ENCODE measurements around the gene GPR89B. TPM values are rescaled to one million over a fixed set of nuclear protein-coding genes. Genes with fewer than 3 reads are reported as not detected.
"Not testable (repeated sequence)": the region's sequence is repeated elsewhere in the genome, so short reads cannot be mapped to it uniquely, and the experiment has no call there.

The GPR89B gene
- total and polyA plus RNA-seq, 2 of the 8 experiments (the other 6 are each of a cell fraction or from before 2014, with no cell fraction given) = 19.5 to 32.5 TPM

DNA sequence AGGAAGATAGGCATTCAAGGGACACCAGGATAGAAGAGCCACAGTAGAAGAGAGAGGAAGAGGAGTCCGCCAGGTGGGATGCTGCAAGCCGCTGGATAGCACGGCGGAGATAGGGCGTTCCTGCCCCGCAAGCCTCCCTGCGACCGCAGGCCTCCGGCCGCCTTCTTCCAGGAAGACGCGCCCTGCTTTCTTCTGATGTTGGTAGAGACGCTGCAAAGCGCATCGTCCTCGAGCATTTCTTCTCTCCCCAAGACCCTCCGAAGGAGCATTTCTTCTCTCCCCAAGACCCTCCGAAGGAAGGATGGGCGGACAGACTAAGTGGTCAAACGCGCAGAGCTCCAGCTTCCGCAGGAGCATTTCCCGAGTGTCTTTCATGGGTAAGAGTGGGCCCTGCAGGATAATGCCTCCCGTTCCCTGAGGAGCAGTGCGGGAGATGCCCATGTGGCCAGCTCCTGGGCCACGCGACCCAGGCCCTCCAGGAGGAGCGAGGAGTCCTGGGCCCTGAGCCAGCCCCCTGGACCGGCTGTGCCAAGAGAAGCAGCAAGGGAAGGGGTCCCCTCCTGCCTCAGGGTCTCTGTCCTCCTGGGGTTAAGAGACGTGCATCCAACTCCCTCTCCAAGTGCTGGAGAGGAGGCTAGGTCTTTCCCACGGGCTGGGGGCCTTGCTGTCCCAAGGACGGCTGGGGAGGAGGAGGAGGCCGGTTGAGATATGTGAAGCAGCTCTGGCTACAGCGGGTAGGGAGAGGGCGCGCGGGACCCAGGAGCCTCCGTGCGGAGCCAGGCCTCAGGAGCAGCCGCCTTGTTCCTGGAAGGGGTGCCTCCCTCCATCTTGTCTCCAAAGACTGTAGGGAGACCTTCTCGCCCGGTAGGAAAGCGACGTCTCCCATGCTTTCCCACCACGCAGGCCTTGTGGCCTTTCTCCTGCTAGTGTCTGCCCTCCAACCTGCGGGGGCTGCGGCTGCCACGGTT is 85.2 kb downstream of the GPR89B start:
- H3K23me2 ChIP-seq (ENCODE audit: low read depth, low read length); FAIRE-seq; H3K56ac ChIP-seq (replicated peaks; ENCODE audit: insufficient read length, low read depth, low read length); H3K9me3 ChIP-seq (ENCODE audit: insufficient read depth in 2 of 2, low read depth in 1 of 2, low read length in 1 of 2); H3K14ac ChIP-seq (ENCODE audit: insufficient read length); H2BK20ac ChIP-seq (ENCODE audit: low read length); H4K91ac ChIP-seq (replicated peaks; ENCODE audit: insufficient read length, low read length); H3K79me2 ChIP-seq (ENCODE audit: control insufficient read depth in 1 of 2, insufficient read depth in 2 of 2, low read length in 2 of 2); H3K18ac ChIP-seq (ENCODE audit: extremely low read depth, low read length); H3K79me1 ChIP-seq (ENCODE audit: low read depth, low read length); H2BK15ac ChIP-seq (ENCODE audit: low read length); H2BK12ac ChIP-seq (ENCODE audit: low read depth, low read length); H2AK5ac ChIP-seq (ENCODE audit: low read depth, low read length); H3K27ac ChIP-seq (ENCODE audit: low read depth, low read length); CTCF ChIA-PET (ENCODE audit: partially characterized antibody); H3K23ac ChIP-seq (ENCODE audit: insufficient read length); H3K4ac ChIP-seq (replicated peaks; ENCODE audit: insufficient read length, low read depth, low read length); H3K36me3 ChIP-seq (ENCODE audit: control insufficient read depth in 2 of 4, insufficient read depth in 4 of 4, low read length in 3 of 4); H2BK120ac ChIP-seq (replicated peaks; ENCODE audit: low read depth, low read length); H4K20me1 ChIP-seq (replicated peaks in 1 of 2; ENCODE audit: control insufficient read depth in 1 of 2, insufficient read depth in 2 of 2, low read length in 2 of 2); H4K5ac ChIP-seq (ENCODE audit: insufficient read length, low read depth, low read length): not testable (repeated sequence)
- H2AFZ ChIP-seq (ENCODE audit: low read length) = peak overlapping the region; percentile 5; the same call in 1 of the 2 replicates
- POLR2A ChIA-PET (ENCODE audit: partially characterized antibody) = interaction anchor here (0.8 to 0.9 kb wide), 2 partner anchors 25 to 321 kb away, joined by 3 read pairs; no protein-coding TSS in a partner anchor
- H3K27me3 ChIP-seq (replicated peaks in 1 of 4; ENCODE audit: control insufficient read depth in 3 of 4, extremely low read depth in 1 of 4, insufficient read depth in 3 of 4, low read length in 3 of 4) = peaks cover 1 to 27% (median 11%) of the 10 kb centered on the region in 4 experiments; a peak in 6 of 7 replicates
- 0 out of 2 replicates have a peak overlapping the region, but pooled peaks have one; percentile 0 for H2BK5ac ChIP-seq (ENCODE audit: low read depth, low read length)
- DNase-seq (ENCODE audit: low read depth in 1 of 2, low spot score in 2 of 2) = peak in 1 of 2 experiments; percentile 73
- peak overlapping the region; percentile 26 to 57 (median 48); a peak in 7 of 8 replicates for H3K4me3 ChIP-seq (ENCODE audit: extremely low read depth in 1 of 4, insufficient read depth in 2 of 4, low read depth in 3 of 4, low read length in 4 of 4)
- TF ChIP-seq SUZ12 (IDR thresholded peaks at IDR 0.05; ENCODE audit: low read length) (peak; percentile 60), KDM4A (IDR thresholded peaks at IDR 0.05; ENCODE audit: low read depth, low read length, severe bottlenecking) (peak; percentile 49), EZH2 (IDR thresholded peaks at IDR 0.05; ENCODE audit: low read depth, low read length, severe bottlenecking) (peak; percentile 49)
- TF ChIP-seq, protein P1, sequence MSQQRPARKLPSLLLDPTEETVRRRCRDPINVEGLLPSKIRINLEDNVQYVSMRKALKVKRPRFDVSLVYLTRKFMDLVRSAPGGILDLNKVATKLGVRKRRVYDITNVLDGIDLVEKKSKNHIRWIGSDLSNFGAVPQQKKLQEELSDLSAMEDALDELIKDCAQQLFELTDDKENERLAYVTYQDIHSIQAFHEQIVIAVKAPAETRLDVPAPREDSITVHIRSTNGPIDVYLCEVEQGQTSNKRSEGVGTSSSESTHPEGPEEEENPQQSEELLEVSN (IDR thresholded peaks at IDR 0.05) = peak; percentile 26; the same call in 1 of the 2 replicates
- peak overlapping the region in 3 of 4 experiments; percentile 14 to 38 (median 34); a peak in 3 of 7 replicates for H3K9ac ChIP-seq (replicated peaks in 1 of 4; ENCODE audit: extremely low read depth in 1 of 4, low read depth in 3 of 4, low read length in 3 of 4)
- H3K4me2 ChIP-seq (ENCODE audit: insufficient read depth in 1 of 2, low read depth in 2 of 2, low read length in 2 of 2) = peak overlapping the region; percentile 63 to 66
- peaks cover 0 to 10% (median 6%) of the 10 kb centered on the region in 4 experiments; a peak in 5 of 7 replicates for H3K4me1 ChIP-seq (replicated peaks in 1 of 4; ENCODE audit: control insufficient read depth in 3 of 4, insufficient read depth in 4 of 4, low read length in 3 of 4)
- WGBS, 2 experiments (ENCODE audit: extremely low coverage in 1 of 2, insufficient coverage in 1 of 2, insufficient read length in 1 of 2, insufficient replicate concordance in 2 of 2, low coverage in 1 of 2, low lambda C conversion rate in 2 of 2, missing lambda C conversion rate in 1 of 2) = 18% methylated on average over 33 of the region's 48 CpGs; no CpG with 5 or more reads in 1 of the 2 experiments
- H4K8ac ChIP-seq (ENCODE audit: extremely low read depth, insufficient read depth, low read length) = peak overlapping the region; percentile 93
